ENCODE data around the gene CBLN3. TPM values are rescaled to one million over a fixed set of nuclear protein-coding genes. Genes with fewer than 3 reads are reported as not detected.
A peak's percentile ranks its signal among the peaks of the same experiment; 100 is the strongest.
"Not testable (repeated sequence)": the region's sequence is repeated elsewhere in the genome, so short reads cannot be mapped to it uniquely, and the experiment has no call there.

The CBLN3 gene
- total RNA-seq: 0.47 TPM

- peak; percentile 70 for DNase-seq
These were observed at the start of gene CBLN3, which contains the start of gene KHNYN for GRCh38 chr14:24429395-24430142. TSS of gene CBLN3 (minus strand) at chr14:24429668. CDS start at chr14:24429054, 614 bp downstream. TSS of gene KHNYN (plus strand) at chr14:24429954. CDS start at chr14:24430731, 777 bp downstream.

DNA sequence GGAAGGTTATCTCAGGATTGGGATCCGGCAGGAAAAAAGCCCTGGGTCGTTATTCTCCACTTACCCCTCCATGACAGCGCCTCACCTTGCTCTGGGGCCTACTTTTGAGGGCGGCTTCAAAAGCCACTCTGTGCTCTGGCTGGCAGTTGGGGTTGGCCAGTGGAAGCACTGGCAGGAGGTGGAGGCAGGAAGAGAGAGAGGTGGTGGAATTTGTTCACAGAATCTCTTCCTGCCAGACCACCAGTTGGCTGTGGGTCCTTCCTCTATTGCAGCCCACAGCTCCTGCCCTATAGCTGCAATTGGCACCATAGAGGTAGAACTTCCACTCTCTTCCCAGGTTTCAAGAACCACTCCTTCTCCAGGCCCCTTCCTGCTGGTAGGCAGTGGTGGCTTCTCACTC is 45.8 kb upstream of the CBLN3 start:
- no peak for DNase-seq

- DNase-seq: no peak
These were observed 43.7 kb upstream of the CBLN3 start for GRCh38 chr14:24473211-24473610.

- not testable (repeated sequence) for DNase-seq
These were observed 41.0 kb upstream of the CBLN3 start for GRCh38 chr14:24470450-24470849.

DNA sequence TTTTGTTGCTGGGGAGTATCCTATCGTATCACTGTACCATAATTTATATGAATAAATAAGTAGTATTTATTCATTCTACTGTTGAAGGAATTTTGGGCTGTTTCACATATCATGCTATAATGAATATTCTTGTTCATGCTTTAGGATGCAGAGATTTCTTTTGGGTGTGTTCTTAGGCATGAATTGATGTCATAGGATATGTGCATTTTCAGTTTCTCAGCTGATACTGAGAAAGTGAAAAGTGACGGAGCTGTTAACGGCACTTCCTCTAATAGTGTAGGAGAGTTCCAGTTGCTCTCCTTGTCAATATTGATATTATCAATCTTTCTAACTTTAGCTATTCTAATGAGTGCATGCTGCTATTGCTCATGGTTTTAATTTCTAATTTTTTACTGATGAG is 36.3 kb upstream of the CBLN3 start:
- DNase-seq: no peak

DNA sequence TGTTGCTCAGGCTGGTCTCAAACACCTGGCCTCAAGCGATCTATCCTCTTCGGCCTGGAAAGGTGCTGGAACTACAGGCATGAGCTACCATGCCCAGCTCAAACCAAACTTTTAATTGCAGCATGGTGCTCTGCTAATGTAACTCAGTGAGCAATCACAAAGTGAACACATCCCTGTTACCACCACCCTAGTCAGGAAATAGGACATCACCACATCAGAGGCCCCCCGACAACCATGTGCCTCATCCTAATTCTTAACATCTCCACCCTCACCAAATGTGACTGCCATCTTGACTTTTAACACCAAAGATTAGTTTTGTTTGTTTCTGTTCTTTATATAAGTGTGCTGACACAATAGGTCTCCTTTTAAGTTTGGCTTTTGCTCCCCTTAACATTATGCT is 35.9 kb upstream of the CBLN3 start:
- no peak for DNase-seq

DNA sequence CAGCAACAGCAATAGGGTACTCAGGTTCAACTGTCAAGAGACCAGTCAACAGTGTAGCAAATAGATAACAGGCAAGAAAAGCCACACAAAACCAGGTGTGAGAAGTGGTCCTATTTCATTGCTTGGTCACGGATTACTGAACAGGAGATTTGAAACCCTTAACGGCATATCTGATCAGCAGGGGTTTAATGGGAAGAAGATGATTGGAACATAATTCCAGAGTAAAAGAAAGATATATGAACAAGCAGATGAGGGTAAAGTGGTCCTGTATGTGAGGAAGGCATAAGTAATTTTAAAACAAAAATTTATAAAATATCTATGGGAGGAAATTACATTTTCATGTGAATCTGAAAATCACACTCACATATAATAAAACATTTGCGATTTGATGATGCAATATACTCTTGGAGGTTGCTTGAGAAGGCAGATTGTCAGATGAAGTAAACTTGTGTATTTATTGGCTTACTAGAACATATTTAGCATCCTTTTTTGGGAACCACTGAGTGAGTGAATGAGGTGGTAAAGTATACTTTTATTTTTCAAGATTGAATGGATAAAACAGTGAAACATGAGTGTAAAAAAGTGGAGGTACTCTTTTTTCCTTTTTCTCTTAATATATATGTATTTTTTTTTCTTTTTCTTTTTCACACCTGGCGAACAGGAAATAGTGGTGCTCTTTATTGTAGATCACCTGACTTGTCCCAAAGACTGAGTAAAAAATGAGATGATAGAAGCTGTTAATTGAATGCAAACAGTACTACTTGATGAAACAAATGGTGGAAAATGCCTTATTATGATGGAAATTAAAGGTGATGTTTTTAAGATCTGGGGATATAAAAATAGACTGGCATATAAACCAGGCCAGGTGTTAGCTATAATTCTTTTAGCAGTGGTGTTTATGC is 34.7 kb upstream of the CBLN3 start:
- DNase-seq: no peak

DNA sequence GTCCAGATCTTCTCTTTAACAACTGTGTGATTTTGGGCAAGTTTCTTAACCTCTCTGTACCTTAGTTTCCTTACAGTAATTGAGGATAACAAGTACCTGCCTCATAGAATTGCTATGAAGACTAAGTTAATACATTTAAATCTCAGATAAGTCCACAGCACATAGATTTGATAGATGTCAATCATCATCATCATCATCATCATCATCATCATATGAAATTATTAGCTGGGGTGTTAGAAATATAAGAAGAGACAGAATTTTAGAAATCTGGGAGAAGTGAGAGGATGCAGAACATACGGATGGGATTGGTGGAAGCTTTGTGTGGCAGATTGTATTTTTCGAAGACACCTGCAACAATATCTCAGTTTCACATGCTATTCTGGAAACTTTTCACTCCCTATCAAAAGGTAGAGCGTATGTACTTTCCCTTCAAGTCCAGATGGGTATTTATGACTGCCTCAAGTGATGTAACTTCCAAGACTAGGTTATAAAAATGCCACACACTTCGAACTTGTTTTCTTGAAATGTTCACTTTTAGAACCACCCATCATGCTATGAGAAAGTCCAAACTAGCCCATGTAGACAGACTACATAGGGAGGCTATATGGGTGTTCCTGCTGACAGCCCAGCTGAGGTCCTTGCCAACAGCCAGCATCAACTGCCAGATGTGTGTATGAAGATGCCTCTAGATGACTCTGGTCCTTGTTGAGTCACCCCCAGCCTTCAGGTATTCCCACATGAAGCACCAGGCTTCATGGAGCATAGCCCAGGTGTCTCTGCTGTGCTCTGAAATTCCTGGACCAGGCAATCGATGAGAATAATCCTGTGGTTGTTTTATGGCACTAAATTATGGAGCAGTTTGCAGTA is 33.8 kb upstream of the CBLN3 start:
- DNase-seq: no peak

DNA sequence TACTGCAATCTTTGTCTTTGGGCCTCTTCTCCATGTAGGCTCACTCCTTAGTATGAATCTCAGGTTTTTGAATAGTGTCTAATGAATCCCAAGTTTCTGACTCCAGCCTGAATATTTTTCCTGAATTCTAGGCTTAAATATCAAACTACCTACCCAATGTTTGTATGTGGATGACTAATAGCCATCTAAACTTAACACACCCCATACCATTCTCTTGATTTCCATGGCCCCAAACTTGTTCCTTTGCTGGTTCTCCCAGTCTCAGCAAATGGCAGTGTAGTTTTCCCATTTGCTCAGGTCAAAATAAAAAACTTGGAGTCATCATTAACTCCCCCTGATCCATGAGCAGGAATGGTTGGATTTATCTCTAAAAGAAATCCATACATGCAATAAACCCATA is 31.9 kb upstream of the CBLN3 start:
- no peak for DNase-seq

DNA sequence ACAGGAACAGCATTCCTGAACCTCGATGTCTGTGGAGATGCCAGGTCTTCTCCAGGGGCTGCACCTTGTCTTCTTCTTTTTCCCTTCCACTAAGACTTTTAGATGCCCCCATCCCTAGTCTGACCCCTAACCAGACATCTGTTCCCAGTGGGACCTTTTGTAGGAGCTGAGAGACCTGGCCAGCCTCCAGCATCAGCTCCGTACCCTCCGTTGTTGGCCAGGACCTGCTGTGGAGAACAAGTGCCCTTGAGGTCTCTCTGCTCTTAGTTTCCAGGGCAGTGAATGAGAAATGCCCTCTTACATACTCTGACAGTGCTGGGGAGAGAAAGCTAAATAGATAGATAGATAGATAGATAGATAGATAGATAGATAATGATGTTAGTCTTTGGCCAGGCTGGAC is 29.9 kb upstream of the CBLN3 start:
- no peak for DNase-seq

DNA sequence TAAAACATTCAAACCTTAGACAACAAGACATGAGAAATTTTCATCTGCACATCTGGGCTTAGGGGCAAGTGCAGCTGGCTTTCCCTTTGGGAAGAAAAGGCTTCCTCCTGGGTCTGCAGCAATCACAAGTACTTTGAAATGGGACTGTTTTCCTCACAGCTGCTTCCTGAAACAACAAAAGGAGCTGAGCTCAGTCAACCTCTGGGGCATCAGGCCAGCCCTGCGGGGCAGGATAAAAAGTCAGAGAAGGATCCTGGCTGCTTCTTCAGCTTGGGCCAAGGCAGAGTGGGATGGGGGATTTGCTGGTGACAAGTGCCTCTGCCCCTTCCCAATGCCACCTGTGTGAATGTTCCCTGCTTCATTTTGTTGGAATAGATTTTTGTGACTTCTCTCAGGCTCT is 29.3 kb upstream of the CBLN3 start:
- no peak for DNase-seq

DNA sequence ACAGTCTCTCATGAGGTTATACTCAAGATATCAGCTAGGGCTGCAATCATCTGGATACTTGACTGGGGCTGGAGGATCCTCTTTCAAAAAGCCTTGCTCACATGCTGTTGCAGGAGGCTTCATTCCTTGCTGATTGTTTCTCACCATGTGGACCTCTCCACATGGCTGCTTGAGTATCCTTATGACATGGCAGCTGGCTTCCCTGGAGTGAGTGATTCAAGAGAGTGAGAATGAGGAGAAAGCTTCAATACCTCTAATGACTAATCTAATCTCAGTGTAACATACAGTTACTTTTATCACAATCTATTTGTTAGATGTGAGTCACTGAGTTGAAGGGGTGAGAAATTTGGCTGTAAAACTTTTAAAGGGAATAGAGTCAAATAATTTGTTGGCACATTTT is 27.5 kb upstream of the CBLN3 start:
- no peak for DNase-seq

DNA sequence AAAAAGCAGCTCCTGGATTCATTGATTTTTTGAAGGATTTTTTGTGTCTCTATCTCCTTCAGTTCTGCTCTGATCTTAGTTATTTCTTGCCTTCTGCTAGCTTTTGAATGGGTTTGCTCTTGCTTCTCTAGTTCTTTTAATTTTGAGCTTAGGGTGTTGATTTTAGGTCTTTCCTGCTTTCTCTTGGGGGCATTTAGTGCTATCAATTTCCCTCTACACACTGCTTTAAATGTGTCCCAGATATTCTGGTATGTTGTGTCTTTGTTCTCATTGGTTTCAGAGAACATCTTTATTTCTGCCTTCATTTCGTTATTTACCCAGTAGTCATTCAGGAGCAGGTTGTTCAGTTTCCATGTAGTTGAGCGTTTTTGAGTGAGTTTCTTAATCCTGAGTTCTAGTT is 21.4 kb upstream of the CBLN3 start:
- not testable (repeated sequence) for DNase-seq

- no peak for DNase-seq
These were observed 13.7 kb upstream of the CBLN3 start for GRCh38 chr14:24443053-24443665.

- peak; percentile 97 for DNase-seq
These were observed 13.0 kb upstream of the CBLN3 start, which contains the start of gene SDR39U1 for GRCh38 chr14:24442240-24443052. TSS of gene SDR39U1 (minus strand) at chr14:24442776. CDS start at chr14:24442769, 7 bp downstream.

DNA sequence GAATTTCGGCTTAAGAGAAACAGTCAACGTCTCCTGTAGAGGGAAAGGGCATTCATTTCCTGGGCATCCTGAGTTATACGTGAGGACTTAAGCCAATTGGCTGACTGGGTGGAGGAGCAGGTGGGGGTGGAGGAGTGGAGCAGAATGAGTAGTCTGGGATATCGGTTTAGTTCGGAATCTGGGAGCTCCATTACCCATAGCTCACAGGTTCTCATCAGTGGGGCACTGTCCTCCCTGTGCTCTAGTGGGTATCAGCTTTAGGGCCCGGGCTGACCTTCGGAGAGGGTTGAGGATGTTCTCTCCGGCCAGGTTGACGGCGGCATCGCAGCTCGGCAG is 12.4 kb upstream of the CBLN3 start:
- no peak for DNase-seq

- DNase-seq: no peak
These were observed 12.0 kb upstream of the CBLN3 start for GRCh38 chr14:24441485-24441884.

GRCh38 chr14:24440606-24441399 is 11.3 kb upstream of the CBLN3 start:
- DNase-seq: no peak

DNA sequence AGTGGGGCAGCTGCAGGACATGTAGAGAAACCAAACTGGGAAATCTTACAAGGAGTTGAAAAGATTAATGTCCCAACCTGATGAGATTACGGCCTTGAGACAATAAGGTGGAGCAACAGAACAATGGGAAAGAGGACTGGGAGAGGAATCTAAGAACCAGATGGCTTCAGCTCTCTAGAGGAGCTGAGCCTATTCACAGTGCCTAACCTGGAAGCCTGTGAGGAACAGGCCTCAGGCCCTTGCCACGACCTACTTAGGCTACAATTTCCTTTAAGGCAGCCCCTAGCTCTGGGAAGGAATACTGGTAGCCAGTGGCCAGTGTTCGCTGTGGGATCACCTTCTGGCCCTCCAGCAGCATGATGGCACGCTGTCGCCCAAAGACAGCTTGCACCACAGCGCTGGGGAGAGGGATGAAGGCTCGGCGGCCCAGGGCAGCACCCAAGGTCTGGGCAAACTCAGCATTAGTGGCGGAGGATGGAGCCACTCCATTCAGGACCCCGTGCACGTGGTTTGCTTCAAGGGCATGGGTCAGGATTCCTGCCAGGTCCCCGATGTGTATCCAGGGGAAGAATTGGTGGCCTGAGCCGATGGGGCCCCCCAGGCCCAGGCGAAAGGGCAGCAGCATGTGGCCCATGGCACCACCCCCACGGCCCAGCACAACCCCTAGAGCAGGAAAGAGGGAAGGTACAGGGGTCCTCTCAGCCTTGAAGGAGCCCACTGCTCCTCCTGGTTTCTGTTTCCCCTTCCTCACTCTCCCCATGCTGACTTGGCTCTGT is 10.6 kb upstream of the CBLN3 start:
- DNase-seq: no peak
